GM12878 (cell line): ENCODE results near the gene ZNF462. TPM values are rescaled to one million over a fixed set of nuclear protein-coding genes. Genes with fewer than 3 reads are reported as not detected.

ENCODE experiments used
- ATAC-seq: fragments of 200-7000 bp; cut with Tn5 transposase; 3 replicates; pipeline ENCODE4 v1.9.1; 2020; ENCODE audit warnings: mild to moderate bottlenecking, moderate library complexity
- BruUV-seq: library from RNA; stranded (reverse); fragments of 400-500 nt; replicated peaks from 2 replicates; lab custom pipeline; 2021; lab: Mats Ljungman, UMichigan
- CTCF ChIA-PET: fragments of 300-600 bp; sonication (Branson Sonifier 250); formaldehyde crosslinking; extraction: SDS; loops from one replicate; lab custom pipeline; 2021; ENCODE audit warnings: inconsistent platforms; lab: Yijun Ruan, JAX
- POLR2A ChIA-PET: fragments of 350-600 bp; formaldehyde crosslinking; extraction: SDS; loops from one replicate; lab custom pipeline; 2021; ENCODE audit warnings: inconsistent platforms; lab: Charles Lee
- RAD21 ChIA-PET: fragments of 300-600 bp; sonication (Branson Sonifier 250); formaldehyde crosslinking; loops from one replicate; lab custom pipeline; 2023; ENCODE audit warnings: antibody characterized with exemption; ENCODE audit not compliant: unreplicated experiment; lab: Charles Lee
- SMC1A ChIA-PET: fragments of 300-600 bp; sonication (Branson Sonifier 250); formaldehyde crosslinking; loops from one replicate; lab custom pipeline; 2023; ENCODE audit not compliant: unreplicated experiment, uncharacterized antibody; lab: Charles Lee
- DNase-seq: peaks from one replicate; pipeline ENCODE4 v3.0.0-alpha.2; 2011; ENCODE audit warnings: low read depth, low spot score
- FAIRE-seq: peaks from 3 replicates; lab custom pipeline; 2011; peaks lifted over from hg19 to GRCh38; lab: Jason Lieb, UNC
- H2AFZ ChIP-seq: 2 replicates; pipeline ENCODE4 v1.6.0; 2011; ENCODE audit warnings: low read depth, low read length, control low read depth; ENCODE audit not compliant: control insufficient read depth
- H3K27ac ChIP-seq: 2 replicates; pipeline ENCODE4 v1.5.1; 2011; ENCODE audit warnings: control low read depth; ENCODE audit not compliant: control insufficient read depth, insufficient read depth
- H3K27me3 ChIP-seq, 2 experiments: replicated peaks in 1 of 2; 2 replicates each; pipeline versions ENCODE4 v1.6.0 to v1.6.1; 2011; ENCODE audit warnings: low read length in 1 of 2; ENCODE audit not compliant: control insufficient read depth in 2 of 2, insufficient read depth in 2 of 2
- H3K36me3 ChIP-seq, 2 experiments: 2 replicates each; pipeline ENCODE4 v1.5.1; 2011; ENCODE audit warnings: low read length in 1 of 2; ENCODE audit not compliant: control insufficient read depth in 2 of 2, insufficient read depth in 2 of 2
- H3K4me1 ChIP-seq: 2 replicates; pipeline ENCODE4 v1.6.1; 2011; ENCODE audit warnings: mild to moderate bottlenecking, low read length, moderate library complexity, mixed read lengths; ENCODE audit not compliant: control insufficient read depth, insufficient read depth
- H3K4me2 ChIP-seq: 2 replicates; pipeline ENCODE4 v1.6.0; 2011; ENCODE audit warnings: control low read depth; ENCODE audit not compliant: control insufficient read depth, insufficient read depth
- H3K4me3 ChIP-seq: fragments of 200-600 bp; sonication (generic); 2 replicates; pipeline ENCODE4 v1.5.1; 2016
- H3K79me2 ChIP-seq: 2 replicates; pipeline ENCODE4 v1.6.0; 2011; ENCODE audit warnings: low read length; ENCODE audit not compliant: control insufficient read depth, insufficient read depth
- H3K9ac ChIP-seq: 2 replicates; pipeline ENCODE4 v1.8.0; 2011; ENCODE audit warnings: low read length, control low read depth, mixed read lengths; ENCODE audit not compliant: control insufficient read depth, insufficient read depth
- H3K9me3 ChIP-seq: replicated peaks from 3 replicates; pipeline ENCODE4 v1.5.1; 2011; ENCODE audit warnings: mild to moderate bottlenecking, low read length; ENCODE audit not compliant: control insufficient read depth, insufficient read depth
- H4K20me1 ChIP-seq: 2 replicates; pipeline ENCODE4 v1.6.0; 2011; ENCODE audit not compliant: control insufficient read depth, insufficient read depth
- BCL11A ChIP-seq: IDR thresholded peaks from 2 replicates; pipeline ENCODE4 v1.6.1; 2011; ENCODE audit warnings: low read depth, low read length
- CTCF ChIP-seq, 3 experiments: IDR thresholded peaks in 2 of 3; conservative IDR thresholded peaks in 1 of 3; 2 replicates each; pipeline ENCODE4 v1.5.1; 2011; ENCODE audit warnings: low read depth in 3 of 3, low read length in 3 of 3, mild to moderate bottlenecking in 3 of 3, control low read depth in 2 of 3, moderate library complexity in 2 of 3, inconsistent platforms in 1 of 3, mixed read lengths in 1 of 3; ENCODE audit not compliant: control insufficient read depth in 2 of 3, insufficient read depth in 1 of 3; ENCODE audit errors: extremely low read depth in 1 of 3
- ETV6 ChIP-seq, 2 experiments: fragments of 450-650 bp in 1 of 2; IDR thresholded peaks in 1 of 2; conservative IDR thresholded peaks in 1 of 2; 2 replicates each; pipeline ENCODE4 v1.6.1; 2014; ENCODE audit warnings: antibody characterized with exemption in 1 of 2, borderline replicate concordance in 1 of 2, low read depth in 1 of 2, mild to moderate bottlenecking in 1 of 2, moderate library complexity in 1 of 2
- IKZF2 ChIP-seq, 2 experiments: fragments of 450-650 bp; IDR thresholded peaks; 2 replicates each; pipeline ENCODE4 v1.6.1; 2017; ENCODE audit warnings: mild to moderate bottlenecking in 2 of 2, moderate library complexity in 2 of 2
- NFIC ChIP-seq: IDR thresholded peaks from 2 replicates; pipeline ENCODE4 v1.6.1; 2012; ENCODE audit warnings: low read depth, mild to moderate bottlenecking, inconsistent platforms, low read length, moderate library complexity
- NRF1 ChIP-seq: conservative IDR thresholded peaks from 2 replicates; pipeline ENCODE4 v1.6.1; 2011; ENCODE audit warnings: mild to moderate bottlenecking, low read depth, low read length, improper control_type of control experiment
- PBX3 ChIP-seq: IDR thresholded peaks from 2 replicates; pipeline ENCODE4 v1.6.1; 2011; ENCODE audit warnings: mild to moderate bottlenecking, low read depth, low read length, moderate library complexity; ENCODE audit not compliant: insufficient replicate concordance
- POLR2AphosphoS5 ChIP-seq: IDR thresholded peaks from 2 replicates; pipeline ENCODE4 v1.6.1; 2011; ENCODE audit warnings: mild to moderate bottlenecking, low read length, inconsistent platforms
- RAD51 ChIP-seq: fragments of 450-650 bp; IDR thresholded peaks from 2 replicates; pipeline ENCODE4 v1.6.1; 2016; ENCODE audit warnings: moderate library complexity, mild to moderate bottlenecking, inconsistent platforms
- RCOR1 ChIP-seq: conservative IDR thresholded peaks from 2 replicates; pipeline ENCODE4 v1.6.1; 2012; ENCODE audit warnings: low read depth, low read length, improper control_type of control experiment
- RFX5 ChIP-seq: IDR thresholded peaks from 2 replicates; pipeline ENCODE4 v1.6.1; 2011; ENCODE audit warnings: low read depth, low read length, improper control_type of control experiment
- TCF7 ChIP-seq: IDR thresholded peaks from 2 replicates; pipeline ENCODE4 v1.6.1; 2014; ENCODE audit warnings: antibody characterized with exemption, borderline replicate concordance
- ZBTB40 ChIP-seq: fragments of 450-650 bp; IDR thresholded peaks from 2 replicates; pipeline ENCODE4 v1.6.1; 2016; ENCODE audit warnings: mild to moderate bottlenecking, moderate library complexity, borderline replicate concordance
- ZNF207 ChIP-seq: fragments of 450-650 bp; IDR thresholded peaks from 2 replicates; pipeline ENCODE4 v1.6.1; 2014; ENCODE audit warnings: antibody characterized with exemption, mild to moderate bottlenecking, borderline replicate concordance
- WGBS: methylation state at CpG from one replicate; pipeline ENCODE4 v1.1.6; 2016; ENCODE audit warnings: low lambda C conversion rate; ENCODE audit not compliant: insufficient replicate concordance, insufficient coverage; ENCODE audit errors: missing lambda C conversion rate; 5-methylcytosine and 5-hydroxymethylcytosine counted together
- in situ Hi-C: fragments of 300-500 bp; cut with MboI; formaldehyde crosslinking; loops from 9 replicates; pipeline ENCODE4 v1.14.3; 2018; ENCODE audit warnings: mixed read lengths
- intact Hi-C: fragments of 100-400 bp; cut with micrococcal nuclease; formaldehyde crosslinking; loops from one replicate; pipeline ENCODE4 v1.14.2; 2022; ENCODE audit not compliant: unreplicated experiment
- polyA plus RNA-seq, 11 experiments: library from polyadenylated mRNA; depleted of rRNA in 4 of 11; unstranded in 6 of 11; stranded (reverse) in 5 of 11; fragments of >200 nt; fragmentation: Nextera tagmentation in 4 of 11; fragmentation: Illumina TruSeq in 1 of 11; extraction: Ambion mirVana in 4 of 11; extraction: Trizol in 1 of 11; gene quantifications; 1 replicate in 1 of 11; 2 replicates in 10 of 11; pipeline versions ENCODE4 v1.2.1 to v1.2.3, GENCODE V29; 2011 to 2016; ENCODE audit warnings: inconsistent platforms in 2 of 11, missing spikeins in 2 of 11, low read depth in 1 of 11
- total RNA-seq, 4 experiments: library from RNA; depleted of rRNA in 3 of 4; stranded (reverse); fragments of >200 nt in 3 of 4; fragmentation: Illumina TruSeq in 1 of 4; extraction: Trizol in 1 of 4; gene quantifications; 2 replicates each; pipeline versions ENCODE4 v1.2.1 to v1.2.3, GENCODE V29; 2013 to 2021

ZNF462 gene
- total and polyA plus RNA-seq, 10 of the 15 experiments (the other 5 are each of a cell fraction or from before 2014, with no cell fraction given): 0.27 to 13.7 (median 0.55) TPM

- no peak for TF ChIP-seq PBX3
- TF ChIP-seq CTCF (IDR thresholded peaks at IDR 0.05 in 2 of 3, conservative IDR thresholded peaks at IDR 0.05 in 1 of 3; ENCODE audit: control insufficient read depth in 2 of 3, extremely low read depth in 1 of 3, insufficient read depth in 1 of 3, low read depth in 3 of 3, low read length in 3 of 3): no peak
- TF ChIP-seq TCF7: no peak
These were observed 49.0 kb downstream of the ZNF462 start (continued) for GRCh38 chr9:106911951-106912350.

GRCh38 chr9:106913276-106913675, 50.3 kb downstream of the ZNF462 start:
- TF ChIP-seq BCL11A: no peak
- no peak for TF ChIP-seq RAD51
- TF ChIP-seq RFX5: no peak
- TF ChIP-seq NFIC: no peak
- TF ChIP-seq ZNF207: no peak
- no peak for TF ChIP-seq POLR2AphosphoS5
- TF ChIP-seq IKZF2 (IDR thresholded peaks at IDR 0.05): no peak
- TF ChIP-seq RCOR1: no peak
- no peak for TF ChIP-seq ZBTB40
- TF ChIP-seq NRF1: no peak
- TF ChIP-seq ETV6 (conservative IDR thresholded peaks at IDR 0.05 in 1 of 2, IDR thresholded peaks at IDR 0.05 in 1 of 2; ENCODE audit: borderline replicate concordance in 1 of 2, low read depth in 1 of 2): no peak
- TF ChIP-seq, all 136 proteins: peak for 0
- Histone ChIP-seq H3K4me1 (no peaks in the 10 kb centered on the region), H2AFZ (no peak overlapping the region), H3K27me3 (no peaks in the 10 kb centered on the region), H3K9ac (no peak overlapping the region), H3K4me3 (no peak overlapping the region), H4K20me1 (no peaks in the 10 kb centered on the region), H3K4me2 (no peak overlapping the region), H3K9me3 (no peaks in the 10 kb centered on the region), H3K27ac (no peak overlapping the region), H3K36me3 (no peaks in the 10 kb centered on the region), H3K79me2 (no peaks in the 10 kb centered on the region)
- ChIA-PET RAD21 (interaction anchor here (0.8 to 1.3 kb wide), 2 partner anchors 23 to 68 kb away, joined by 3 to 5 read pairs; no protein-coding TSS in a partner anchor), SMC1A (interaction anchor here (0.6 to 3.6 kb wide), 4 partner anchors 8 to 94 kb away, joined by 3 to 15 read pairs (median 4); no protein-coding TSS in a partner anchor), POLR2A (no interaction called here), CTCF (no interaction called here)
- FAIRE-seq: no peak
- intact Hi-C loops (loop anchor here (10.0 kb wide), 1 partner anchor 158 kb away; no protein-coding TSS in a partner anchor), in situ Hi-C loops (no loop called here)
- no peak for ATAC-seq
- BruUV-seq: no TSS peak
- 5% methylated on average over 5 of the region's 5 CpGs for WGBS
- no peak for DNase-seq
